Activated CD8-positive, alpha-beta memory T cell treated with anti-CD3 and anti-CD28 coated beads for 24 hours (primary cell): Measurements from ENCODE around the gene ABCC8.

ENCODE experiments used
- DNase-seq: peaks from one replicate; pipeline ENCODE4 v3.0.0-alpha.2; 2020

Gene ABCC8

DNA sequence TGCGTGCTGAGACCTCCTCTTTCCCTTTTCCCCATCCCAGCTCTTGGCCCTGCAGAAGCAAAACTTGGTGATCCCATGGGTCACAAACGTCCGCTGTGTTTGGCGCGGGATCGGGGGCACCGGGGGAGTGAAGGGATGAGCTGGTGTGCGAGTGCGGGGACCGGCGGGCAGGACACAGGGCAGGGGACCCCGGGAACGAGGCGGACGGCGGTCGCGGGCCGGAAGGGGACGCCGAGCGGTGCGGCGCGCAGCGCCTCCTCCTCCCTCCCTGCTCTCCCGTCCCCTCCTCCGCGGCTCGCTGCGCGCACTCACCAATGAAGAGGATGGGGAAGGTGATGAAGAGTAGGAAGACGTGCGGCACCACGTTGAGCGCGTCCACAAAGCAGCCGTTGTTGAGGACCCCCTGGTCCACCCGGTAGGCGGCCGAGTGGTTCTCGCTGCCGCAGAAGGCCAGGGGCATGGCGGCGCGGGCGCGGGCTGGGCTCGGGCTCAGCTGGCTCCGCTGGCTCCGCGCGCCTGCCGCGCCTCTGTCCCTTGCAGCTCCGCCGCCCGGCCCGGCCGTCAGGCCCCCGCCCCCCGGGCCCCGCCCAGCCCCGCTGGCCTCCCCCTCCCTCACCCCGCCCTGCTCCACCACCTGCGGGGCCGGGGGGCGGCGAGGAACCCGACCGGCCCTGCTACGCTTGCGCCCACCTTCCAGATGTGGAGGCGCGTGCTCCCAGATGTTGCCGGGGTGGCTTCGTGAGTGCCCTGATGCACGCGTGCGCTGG lies at the start of gene ABCC8:
Gene ABCC8 (minus strand): TSS at position 529 of the 767 bp plus-strand sequence. CDS start 69 bp downstream, at position 460.
- DNase-seq, result no peak

DNA sequence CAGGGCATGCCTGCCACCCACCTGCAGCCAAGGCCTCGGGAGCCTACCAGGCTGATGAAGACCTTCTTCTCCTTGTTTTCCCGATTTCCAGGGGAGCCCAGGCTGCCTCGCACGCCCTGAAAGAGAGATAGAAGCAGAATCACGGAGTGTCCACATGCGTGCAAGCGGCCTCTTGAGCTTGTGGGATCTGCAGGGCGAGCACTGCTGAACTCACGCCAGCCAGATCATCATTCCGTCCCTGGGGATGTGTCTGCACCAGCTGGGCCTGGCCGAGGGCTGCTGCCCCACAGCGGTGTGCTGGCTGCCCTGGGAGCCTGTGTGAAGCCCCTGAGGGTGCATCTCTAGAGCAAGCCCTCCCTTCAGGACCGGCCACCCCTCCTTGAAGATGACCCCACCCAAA lies 49.7 kb upstream of the ABCC8 start:
- no peak for DNase-seq

DNA sequence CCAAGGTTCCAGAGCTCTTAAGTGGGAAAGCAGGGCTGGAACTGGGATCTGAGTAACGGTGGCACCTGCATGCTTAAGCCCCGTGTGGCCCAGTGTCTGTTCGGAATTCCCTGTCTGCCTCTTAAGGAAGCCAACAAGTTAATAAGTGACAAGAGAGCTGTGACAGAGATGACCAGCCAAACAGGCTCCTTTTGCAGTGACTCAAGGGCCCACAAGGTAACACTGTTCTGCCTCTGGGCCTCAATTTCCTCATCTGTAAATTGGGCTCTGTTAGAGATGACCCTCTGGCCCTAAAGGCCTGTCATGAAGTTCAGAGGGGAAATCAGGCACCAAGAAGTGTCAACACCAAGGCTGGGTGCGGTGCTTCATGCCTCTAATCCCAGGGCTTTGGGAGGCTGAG lies 48.9 kb upstream of the ABCC8 start:
- DNase-seq, result no peak

DNA sequence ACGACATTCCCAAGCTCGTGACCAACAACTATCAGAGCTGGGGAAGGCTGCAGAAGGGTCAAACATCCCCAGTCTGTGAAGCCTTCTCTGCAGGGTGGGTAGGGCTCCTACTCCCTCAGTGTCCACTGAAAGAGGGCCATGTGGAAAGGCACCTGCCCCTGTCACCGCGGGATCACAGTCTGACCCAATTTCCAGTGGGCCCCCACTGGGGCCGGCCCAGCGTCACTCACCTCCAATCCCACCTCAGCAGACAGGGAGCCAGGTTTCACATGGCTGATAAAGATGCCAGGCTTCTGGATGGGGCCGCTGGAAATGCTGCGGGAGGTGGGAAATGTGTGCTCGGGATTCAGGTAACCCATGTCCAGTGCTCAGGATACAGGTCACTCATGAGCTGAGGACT lies 47.6 kb upstream of the ABCC8 start:
- DNase-seq, result no peak

DNA sequence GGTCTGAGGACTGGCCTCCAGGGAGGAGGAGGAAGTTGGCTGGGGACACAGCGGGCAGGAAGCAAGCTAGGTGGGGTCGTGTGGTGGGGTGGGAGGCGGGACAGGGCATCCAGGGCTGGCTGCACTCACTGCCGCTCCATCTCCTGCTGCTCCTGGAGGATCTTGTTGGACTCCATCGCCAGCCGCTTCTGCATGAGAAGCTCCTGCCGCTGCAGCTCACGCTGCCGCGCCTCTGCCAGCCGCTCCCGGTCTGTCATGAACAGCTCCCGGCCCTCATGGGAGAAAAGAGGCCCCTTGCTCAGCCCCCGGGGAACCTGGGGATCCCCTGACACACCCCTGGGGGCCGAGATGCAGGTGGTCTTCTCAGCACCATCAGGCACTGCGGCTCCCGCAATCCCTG lies 46.0 kb upstream of the ABCC8 start:
- no peak for DNase-seq

DNA sequence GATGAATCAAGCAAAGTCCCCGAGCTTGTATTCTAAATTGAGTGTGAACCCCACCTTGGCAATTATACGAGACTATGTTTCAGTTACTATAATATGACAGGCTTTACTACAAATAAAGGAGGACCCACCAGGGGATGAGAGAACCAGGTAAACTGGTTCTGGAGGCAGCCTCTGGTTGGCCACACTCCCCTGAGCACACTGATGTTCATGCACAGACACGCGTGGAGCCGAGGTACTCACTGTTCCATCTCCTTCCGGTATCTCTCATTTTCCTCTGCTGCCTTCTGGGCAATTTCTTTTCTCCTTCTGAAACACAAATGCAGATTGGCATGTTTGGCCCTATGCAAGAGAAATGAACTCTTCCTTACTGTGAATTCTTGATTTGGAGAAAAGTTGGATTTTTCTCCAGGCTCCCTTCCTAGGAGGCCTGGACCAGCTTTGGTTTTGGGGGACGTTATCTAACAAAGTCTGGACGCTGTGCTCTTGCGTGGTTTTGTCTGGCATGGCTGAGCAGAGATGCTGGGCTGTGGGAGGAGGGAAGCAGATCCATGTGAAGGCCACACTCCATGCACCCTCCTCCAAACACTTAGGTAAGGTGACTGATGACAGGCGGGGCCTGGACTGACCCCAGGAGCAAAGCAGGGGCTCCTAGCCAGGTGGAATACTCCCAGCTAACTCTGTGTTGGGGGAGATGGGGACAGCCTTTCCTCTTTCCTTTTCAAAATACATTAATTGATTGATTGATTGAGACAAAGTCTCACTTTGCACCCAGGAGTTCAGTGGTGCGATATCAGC lies 44.7 kb upstream of the ABCC8 start:
- no peak for DNase-seq

DNA sequence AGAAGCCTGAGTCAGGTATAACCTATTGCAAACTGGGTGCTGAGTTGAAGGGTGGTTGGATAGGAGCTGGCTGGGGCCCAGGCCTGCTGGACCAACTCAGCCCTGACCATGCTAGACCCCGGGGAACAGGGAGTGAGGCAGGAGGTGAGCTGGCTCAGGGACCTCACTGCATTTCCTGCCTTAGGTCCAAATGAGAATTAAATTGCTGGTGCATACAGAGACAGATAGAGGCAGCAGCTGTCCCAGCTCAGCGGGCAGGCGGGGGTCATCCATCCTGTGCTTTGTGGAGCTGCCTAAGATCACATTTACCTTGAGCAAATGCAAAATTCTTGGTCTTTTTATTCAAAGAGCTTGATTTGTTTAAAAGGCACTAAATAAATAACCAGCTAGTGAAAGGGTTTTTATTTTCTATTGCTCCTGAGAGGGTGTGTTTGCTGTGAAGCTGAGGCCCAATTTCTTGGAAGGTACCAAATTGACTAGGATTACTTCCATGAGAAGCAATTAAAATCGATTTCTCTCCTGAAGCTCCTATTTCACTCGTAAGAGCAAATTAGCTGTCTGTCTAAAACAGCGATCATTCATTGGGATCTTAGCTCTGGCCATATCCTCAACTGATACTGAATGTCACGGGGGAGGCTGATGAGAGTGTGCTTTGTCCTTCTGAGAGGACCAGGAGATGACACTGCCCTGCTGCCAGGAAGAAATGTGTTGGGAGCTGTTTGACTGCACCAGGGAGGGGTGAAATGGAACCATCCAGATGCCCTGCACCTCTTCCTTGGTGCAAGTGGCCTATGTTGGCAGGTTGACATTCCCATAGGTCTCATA lies 42.6 kb upstream of the ABCC8 start:
- no peak for DNase-seq

DNA sequence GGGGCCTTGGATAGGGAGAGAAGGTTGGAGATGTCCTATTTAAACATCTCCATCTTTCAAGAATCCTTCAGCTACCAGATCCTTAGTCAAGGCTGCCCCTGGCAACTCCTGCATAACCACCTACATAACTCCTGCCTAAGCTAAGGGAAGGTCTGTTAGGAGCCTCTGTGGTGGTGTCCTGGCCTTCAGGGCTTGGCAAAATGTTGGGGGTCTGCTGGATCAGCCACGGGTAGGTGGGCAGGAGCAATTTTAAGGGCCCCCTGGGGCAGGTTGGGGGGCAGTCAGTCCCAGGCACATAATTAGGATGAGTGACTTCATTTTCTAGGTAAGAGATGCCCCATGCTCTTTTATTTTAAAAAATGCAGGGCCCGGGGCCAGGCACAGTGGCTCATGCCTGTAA lies 41.7 kb upstream of the ABCC8 start:
- no peak for DNase-seq

DNA sequence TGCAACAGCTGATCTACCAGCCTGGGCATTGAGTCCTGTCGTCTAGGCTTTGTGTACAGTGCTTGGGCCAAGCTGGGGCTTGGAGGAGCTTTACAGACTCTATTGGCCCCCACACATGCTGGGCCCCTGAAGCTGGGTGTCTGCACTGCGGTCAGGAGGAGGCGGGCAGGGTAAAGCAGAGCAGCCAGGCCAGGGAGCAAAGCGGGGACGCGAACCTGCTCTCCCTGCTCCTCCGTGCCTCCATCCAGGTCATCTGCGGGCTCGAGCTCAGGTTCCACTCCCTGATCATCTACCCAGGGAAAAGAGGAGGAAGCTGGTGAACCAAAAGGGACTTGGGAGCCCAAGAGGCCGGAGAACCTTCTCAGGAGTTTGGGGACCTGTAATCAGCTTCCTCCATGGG lies 40.5 kb upstream of the ABCC8 start:
- DNase-seq, result no peak

DNA sequence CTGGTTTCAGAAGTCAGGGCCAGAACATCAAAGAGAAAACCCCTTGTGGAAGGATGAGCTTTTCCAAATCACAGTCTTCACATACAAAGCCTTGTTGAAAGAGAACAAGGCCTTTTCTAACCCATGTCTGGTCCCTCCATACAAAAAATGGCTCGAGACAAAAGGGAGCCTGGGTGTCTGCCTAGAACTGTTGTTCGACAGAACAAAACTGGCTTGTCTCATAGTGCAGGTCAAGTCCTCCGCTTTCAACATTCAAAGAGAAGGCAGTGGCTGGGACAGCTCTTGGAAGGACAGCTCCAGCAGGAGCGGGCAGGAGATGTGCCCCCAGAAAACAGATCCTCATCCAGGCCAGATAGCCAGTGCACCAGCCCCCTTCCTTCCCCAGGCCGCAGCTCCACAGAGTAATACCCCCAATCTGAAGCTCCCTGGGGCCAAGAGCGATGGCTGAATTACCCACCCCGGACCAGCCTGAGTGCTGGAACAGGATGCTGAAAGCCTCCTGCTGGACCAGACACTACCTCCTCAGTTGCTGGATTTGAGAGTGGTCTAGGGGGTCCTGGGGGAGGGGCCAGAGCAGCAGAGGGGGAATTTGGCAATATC lies 40.0 kb upstream of the ABCC8 start:
- DNase-seq, result no peak

DNA sequence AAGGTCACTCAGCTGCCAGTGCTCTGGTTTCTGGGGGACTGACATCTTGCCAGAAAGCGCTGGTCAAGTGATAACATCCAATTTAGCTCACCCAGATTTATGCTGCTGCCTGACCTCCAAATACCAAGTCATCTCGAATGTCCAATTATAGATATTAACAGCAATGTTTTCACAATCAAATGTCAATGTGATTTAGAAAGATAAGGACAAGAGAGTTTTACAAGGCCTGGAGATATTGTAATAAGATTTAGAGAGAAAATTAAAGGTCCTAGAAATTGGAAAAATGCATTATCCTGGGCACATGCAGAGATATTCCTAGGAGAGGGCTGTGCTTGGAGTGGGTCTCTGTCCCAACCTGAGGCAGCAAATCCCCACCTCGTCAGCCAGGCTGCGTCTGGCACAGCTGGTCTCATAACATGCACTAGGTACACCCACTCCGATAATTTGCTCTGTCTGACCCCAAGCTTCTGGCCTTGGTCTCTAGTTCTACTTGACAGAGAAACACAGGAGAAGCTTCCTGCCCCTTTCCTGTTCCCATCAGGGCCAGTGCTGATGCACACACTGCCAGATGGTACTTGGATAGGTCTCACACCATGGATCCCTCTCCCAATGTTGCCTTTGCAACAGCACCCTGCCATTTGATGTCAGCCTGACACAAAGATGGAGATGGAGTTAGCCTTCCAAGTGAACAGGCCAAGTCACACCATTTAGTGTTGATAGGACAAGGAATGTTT lies 39.0 kb upstream of the ABCC8 start:
- DNase-seq, result no peak

DNA sequence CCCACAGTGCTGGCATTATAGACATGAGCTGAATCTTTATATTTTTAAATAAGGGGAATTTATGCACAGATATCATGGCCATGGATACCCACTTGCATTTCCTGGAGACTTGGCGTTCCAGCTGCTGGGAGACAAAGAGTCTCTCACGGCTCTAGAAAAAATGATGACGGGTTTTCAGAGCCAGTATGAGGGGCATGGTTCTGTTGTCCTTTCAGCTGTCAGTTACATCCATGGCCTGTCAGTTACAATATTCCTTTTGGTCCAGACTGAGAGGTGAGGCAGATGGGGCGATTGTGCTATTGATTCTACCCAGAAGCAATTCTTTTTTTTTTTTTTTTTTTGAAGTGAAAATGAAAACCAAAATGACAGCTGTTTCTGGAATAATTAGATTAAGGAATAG lies 37.8 kb upstream of the ABCC8 start:
- DNase-seq, result no peak

DNA sequence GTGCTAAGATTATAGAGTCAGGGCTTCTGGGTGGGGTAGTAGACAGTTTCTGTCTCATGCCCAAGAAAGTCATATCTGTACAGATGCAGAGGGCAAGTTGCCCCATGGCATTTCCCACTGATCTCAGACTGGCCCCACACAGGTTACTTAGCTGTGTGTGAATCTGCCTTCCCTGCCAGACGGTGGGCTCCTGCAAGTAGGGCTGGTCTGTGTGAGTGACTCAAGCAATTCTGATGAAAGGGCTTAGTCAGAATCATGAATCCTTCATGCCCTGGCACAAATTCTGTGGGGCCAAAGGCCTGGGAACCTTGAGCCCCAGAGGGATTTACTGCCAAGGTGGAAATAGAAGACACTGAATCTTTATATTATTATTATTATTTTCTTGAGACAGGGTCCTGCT lies 37.2 kb upstream of the ABCC8 start:
- no peak for DNase-seq

DNA sequence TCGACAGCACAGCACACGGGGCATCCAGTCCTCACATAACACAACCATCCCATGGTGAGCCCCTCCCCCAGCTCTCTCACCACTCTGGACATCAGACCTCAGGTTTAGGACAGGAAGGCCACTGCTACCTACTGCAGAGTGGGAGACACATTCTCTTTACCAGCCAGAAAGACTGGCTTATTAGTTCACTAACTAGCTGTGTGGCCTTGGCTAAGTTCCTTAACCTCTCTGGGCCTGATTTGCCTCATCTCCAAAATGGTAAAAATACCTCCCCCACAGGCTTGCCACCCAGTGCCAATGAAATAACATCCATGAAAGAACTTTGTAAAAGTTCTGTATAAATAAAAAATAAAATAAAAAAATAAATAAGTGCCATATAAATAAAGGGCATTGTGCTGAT lies 35.5 kb upstream of the ABCC8 start:
- no peak for DNase-seq

DNA sequence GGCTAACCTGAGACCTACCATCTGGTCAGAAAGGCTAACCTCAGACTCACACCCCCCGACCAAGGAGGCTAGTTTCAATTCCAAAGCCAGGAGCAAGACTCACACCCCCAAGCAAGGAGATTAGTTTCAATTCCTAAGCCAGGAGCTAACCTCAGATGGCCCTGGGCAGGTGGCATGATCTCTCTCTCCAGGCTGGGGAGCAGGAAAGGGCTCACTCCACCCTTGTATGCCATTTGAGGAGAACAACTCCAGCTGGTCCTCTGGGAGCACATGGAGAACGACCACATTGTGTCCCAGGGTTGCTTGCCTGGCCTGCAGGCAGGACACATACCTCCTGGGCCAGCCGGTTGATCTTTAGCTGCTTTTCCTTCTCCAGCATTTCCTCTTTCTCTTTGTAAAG lies 34.9 kb upstream of the ABCC8 start:
- no peak for DNase-seq

DNA sequence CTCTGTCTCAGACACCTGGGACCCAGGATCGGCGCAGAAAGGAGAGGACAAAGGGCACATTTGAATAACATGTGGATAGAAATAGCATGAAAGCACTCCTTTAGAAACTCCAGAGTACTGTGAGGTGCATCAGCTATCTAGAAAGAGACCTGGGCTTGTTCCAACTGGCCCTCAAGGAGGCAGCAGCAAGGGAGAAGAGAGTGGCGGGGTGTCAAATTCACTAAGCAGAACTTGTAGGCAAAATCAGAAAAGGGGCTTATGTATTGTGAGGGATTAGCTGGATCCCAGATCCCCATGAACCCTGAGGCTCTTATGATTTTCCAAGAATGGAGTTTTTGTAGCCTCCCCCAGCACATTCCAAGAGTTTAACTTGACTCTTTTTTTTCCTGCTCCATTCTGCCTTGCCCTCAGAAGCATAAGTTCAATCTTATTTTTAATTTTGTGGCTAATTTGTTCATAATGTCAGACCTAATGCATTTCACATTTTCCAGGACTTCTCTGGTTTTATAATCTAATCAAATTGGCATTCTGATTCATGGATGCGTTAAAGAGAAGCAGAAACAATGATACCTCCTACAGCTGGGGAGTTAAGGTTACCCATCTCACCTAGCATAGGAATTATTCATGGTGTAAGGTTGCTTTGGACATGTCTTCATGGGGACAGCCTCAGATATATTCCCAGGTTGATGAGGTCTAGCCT lies 34.0 kb upstream of the ABCC8 start:
- no peak for DNase-seq

DNA sequence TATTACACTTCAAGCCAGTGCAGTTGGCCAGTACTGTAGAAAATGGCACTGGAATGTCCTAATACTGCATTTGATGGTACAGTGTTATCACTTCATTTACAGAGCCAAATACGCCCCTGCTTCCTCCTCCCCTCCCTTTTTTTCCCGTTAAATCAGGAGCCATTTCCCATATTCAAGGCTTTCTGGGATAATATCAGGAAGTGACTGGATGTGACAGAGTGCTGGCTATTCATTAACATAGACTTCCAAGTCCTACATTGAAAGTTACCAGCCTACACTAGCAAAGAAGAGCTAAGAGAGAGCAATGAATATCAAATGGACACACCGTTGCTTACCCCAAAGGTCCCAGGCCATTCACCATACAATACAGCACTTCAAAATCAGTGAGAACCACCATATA lies 32.1 kb upstream of the ABCC8 start:
- DNase-seq, result no peak

DNA sequence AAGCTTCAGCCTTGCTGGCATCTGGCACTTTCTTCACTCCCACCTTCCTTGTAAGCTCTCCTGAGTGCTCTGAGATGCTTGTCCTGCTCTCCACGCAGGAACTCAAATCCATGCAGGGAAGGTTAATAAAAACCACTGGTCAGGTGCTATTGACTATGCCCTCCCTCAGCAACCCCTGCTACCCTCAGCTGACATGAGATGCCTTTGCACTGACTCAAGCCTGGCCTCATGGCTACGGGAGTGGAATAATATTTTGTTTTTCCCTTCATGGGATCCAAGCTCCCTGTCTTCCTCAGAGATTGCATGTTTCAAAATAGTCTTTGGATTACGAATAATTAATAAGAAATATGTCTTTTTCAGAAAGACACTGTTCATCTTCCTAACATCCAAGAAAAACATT lies 31.7 kb upstream of the ABCC8 start:
- no peak for DNase-seq

DNA sequence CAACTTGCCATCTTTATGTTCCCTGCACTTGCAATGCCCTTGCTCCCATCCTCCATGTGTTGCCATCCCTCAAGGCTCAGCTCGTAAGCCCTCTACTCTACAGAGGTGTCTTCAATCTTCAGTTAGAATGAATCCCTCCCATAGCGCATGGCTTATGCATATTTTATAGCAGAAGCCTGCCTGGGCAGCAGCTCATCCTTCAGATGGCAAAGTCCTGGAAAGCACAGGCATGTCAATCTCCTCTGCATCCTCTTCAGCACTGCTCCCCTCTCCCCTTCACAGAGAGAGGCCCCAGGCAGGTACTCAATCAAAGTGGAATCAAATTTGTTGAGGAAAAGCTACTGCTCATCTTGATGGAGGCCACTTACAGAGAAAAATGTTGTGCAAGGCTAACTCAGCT lies 31.1 kb upstream of the ABCC8 start:
- no peak for DNase-seq

DNA sequence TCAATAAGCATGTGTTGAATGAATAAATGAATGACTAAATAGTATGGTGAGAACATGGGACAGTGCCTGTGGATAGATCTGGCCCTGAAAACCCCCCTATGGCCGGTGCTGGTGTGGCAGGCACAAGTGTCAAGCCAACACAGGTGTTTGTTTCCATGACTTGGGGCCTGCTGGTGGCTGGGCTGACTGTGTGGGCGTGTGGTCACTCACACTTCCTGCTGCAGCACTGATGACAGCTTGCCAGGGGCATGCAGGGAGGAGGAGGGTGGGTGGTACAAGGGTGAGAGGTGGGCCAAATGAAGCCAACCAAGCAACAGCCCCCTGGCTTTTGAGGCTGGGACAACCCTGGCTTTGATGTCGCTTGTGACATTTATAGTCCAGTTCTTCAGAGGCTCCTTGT lies 30.3 kb upstream of the ABCC8 start:
- no peak for DNase-seq

DNA sequence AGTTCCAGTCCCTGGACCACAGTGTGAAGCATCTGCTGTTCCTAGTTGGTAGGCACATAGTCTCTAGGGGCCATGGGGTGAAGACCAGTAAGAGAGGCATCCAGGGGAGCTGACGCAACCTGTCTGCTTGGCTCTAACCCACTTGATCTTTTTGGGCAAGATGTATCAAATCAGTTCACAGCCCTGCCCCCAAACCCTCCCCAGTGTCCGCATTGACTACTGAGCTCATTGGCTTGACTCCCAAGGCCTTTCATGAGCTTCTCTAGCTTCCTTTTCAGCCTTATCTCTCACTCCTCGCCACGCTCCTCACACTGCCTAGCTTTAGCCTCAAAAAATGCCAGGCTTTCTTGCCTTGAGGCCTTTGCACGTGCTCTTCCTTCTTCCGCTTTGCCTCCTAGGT lies 29.7 kb upstream of the ABCC8 start:
- DNase-seq, result no peak

DNA sequence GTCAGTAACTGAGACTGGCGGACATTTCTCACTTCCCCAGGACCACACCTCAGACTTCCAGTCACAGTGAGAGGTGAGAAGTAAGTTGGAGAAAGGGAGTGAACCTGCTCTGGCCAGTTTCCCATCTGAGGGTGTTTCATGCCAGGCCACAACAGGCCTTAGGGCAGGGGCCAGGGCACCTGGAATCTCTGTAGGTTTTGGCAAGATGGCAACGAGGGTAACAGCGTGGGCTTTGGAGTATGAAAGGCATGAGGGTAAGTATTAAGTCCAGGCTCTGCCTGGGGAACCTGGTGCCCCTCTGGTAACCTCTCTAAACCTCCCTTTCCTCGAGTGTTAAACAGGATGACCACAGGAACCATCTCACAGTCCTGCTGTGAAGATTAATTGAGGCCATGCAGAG lies 28.5 kb upstream of the ABCC8 start:
- DNase-seq, result no peak
